HL-60 (cell line): ENCODE data around the gene RESF1.

ENCODE experiments used
- GABPA ChIP-seq: IDR thresholded peaks from 2 replicates; pipeline ENCODE4 v1.6.1; 2012; ENCODE audit warnings: low read depth
- POLR2AphosphoS5 ChIP-seq: IDR thresholded peaks from 2 replicates; pipeline ENCODE4 v1.6.1; 2012; ENCODE audit warnings: low read depth
- TF ChIP-seq, protein P1 (sequence below): IDR thresholded peaks from one replicate; pipeline ENCODE4 v1.5.1; 2011; ENCODE audit warnings: low read length, control low read depth, inconsistent platforms; ENCODE audit not compliant: insufficient read depth
- TF ChIP-seq, protein P2 (sequence below): IDR thresholded peaks from 2 replicates; pipeline ENCODE4 v1.6.1; 2012; ENCODE audit warnings: low read depth; ENCODE audit not compliant: insufficient replicate concordance

DNA sequence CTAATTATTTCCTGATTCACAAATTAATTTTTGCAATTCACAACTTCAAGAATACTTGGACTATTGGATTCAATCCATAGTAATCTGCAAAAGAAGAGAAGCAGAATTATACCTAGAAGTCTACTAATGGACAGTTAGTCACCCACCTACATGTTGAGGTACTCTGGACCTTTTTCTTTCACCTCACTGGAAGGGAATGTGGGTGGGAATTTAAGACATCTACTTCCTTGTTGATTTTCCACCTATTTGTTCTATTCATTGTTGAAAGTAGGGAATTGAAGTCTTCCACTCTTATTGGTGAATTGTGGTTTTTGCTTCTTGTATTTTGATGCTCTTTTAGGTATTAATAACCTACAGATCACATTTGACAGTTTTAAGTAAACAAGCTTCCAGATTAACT, 11.0 kb downstream of the RESF1 start:
- TF ChIP-seq, protein P1, sequence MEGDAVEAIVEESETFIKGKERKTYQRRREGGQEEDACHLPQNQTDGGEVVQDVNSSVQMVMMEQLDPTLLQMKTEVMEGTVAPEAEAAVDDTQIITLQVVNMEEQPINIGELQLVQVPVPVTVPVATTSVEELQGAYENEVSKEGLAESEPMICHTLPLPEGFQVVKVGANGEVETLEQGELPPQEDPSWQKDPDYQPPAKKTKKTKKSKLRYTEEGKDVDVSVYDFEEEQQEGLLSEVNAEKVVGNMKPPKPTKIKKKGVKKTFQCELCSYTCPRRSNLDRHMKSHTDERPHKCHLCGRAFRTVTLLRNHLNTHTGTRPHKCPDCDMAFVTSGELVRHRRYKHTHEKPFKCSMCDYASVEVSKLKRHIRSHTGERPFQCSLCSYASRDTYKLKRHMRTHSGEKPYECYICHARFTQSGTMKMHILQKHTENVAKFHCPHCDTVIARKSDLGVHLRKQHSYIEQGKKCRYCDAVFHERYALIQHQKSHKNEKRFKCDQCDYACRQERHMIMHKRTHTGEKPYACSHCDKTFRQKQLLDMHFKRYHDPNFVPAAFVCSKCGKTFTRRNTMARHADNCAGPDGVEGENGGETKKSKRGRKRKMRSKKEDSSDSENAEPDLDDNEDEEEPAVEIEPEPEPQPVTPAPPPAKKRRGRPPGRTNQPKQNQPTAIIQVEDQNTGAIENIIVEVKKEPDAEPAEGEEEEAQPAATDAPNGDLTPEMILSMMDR = no peak
- no peak for TF ChIP-seq GABPA
- no peak for TF ChIP-seq POLR2AphosphoS5
- TF ChIP-seq, protein P2, sequence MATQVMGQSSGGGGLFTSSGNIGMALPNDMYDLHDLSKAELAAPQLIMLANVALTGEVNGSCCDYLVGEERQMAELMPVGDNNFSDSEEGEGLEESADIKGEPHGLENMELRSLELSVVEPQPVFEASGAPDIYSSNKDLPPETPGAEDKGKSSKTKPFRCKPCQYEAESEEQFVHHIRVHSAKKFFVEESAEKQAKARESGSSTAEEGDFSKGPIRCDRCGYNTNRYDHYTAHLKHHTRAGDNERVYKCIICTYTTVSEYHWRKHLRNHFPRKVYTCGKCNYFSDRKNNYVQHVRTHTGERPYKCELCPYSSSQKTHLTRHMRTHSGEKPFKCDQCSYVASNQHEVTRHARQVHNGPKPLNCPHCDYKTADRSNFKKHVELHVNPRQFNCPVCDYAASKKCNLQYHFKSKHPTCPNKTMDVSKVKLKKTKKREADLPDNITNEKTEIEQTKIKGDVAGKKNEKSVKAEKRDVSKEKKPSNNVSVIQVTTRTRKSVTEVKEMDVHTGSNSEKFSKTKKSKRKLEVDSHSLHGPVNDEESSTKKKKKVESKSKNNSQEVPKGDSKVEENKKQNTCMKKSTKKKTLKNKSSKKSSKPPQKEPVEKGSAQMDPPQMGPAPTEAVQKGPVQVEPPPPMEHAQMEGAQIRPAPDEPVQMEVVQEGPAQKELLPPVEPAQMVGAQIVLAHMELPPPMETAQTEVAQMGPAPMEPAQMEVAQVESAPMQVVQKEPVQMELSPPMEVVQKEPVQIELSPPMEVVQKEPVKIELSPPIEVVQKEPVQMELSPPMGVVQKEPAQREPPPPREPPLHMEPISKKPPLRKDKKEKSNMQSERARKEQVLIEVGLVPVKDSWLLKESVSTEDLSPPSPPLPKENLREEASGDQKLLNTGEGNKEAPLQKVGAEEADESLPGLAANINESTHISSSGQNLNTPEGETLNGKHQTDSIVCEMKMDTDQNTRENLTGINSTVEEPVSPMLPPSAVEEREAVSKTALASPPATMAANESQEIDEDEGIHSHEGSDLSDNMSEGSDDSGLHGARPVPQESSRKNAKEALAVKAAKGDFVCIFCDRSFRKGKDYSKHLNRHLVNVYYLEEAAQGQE = no peak
